Cerebellar cortex (tissue), 1 donor: ENCODE measurements around the gene MIS18A.
"Not testable (repeated sequence)": the region's sequence is repeated elsewhere in the genome, so short reads cannot be mapped to it uniquely, and the experiment has no call there.

Experiments used
- DNase-seq: peaks from one replicate; pipeline ENCODE4 v3.0.0-alpha.2; 2015; ENCODE audit warnings: low spot score

MIS18A gene, protein sequence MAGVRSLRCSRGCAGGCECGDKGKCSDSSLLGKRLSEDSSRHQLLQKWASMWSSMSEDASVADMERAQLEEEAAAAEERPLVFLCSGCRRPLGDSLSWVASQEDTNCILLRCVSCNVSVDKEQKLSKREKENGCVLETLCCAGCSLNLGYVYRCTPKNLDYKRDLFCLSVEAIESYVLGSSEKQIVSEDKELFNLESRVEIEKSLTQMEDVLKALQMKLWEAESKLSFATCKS

DNA sequence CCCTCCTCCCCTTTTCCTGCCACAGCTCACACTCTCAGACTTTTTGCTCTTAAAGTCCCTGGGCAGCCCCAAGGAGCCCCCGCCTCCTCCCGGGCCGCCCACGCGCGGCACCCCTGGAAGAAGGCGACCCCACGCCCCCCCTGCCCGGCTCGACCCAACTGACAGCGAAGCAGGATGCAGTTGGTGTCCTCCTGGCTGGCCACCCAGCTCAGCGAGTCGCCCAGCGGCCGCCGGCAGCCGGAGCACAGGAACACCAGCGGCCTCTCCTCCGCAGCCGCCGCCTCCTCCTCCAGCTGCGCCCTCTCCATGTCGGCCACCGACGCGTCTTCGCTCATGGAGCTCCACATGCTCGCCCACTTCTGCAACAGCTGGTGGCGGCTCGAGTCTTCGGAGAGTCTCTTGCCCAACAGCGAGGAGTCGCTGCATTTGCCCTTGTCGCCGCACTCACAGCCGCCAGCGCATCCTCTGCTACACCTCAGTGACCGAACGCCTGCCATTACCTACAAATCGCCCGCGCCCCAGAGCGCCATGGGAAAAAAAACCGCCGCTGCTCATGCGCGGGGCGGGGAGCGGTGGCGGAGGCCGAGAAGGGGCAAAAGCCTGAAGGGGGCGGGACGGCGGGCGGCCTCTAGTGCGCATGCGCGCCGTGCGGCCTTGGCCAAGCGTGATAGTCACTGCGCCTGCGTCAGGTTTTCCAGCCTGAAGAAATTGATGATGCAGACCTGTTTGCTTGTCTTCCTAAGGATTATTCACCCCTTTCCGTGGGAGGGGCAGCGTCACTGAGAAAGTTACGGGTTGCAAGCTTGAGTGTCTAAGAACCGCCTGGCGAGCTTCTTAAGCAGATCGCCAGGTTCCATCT, at the start of gene MIS18A:
Gene MIS18A (minus strand): TSS at position 532 of the 859 bp plus-strand sequence. CDS start 35 bp downstream, at position 497.
- peak; percentile 93 for DNase-seq

DNA sequence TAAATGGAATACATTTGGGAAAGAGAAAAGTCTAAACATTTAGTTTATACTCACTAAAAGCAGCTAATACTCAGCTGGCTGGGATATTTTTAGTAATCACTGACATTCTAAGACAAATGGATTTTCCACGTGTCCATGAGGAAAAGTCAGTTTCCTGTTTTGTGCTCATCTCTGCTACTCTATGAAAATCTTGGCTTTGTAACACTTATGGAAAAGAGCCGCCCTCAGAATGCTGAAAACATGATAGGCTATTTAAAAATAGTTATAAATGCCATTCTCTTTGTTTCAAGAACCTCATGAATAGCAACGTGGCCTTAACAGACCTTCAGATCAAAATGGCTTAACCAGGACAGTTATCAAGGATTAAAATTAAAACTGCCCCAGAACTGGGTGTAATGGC, 49.7 kb upstream of the MIS18A start:
- no peak for DNase-seq

DNA sequence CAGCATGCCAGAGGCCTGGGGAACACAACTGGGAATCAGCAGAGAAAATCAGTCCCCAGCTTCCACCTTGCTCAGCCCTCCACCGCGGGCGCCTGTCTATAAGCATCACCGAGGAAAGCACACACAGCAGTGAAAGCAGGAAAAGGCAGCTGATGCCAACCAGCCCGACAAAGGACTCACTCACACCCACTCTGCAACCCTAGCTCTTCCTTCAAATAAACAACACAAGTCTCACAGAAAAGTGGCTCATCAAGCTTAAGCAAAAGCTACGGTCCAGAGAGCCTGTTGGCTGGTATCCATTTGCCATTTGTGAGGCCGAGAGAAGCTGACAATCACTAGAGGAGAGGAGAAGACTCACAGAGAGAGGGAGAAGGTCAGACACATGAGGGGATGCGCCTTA, 46.9 kb upstream of the MIS18A start:
- no peak for DNase-seq

DNA sequence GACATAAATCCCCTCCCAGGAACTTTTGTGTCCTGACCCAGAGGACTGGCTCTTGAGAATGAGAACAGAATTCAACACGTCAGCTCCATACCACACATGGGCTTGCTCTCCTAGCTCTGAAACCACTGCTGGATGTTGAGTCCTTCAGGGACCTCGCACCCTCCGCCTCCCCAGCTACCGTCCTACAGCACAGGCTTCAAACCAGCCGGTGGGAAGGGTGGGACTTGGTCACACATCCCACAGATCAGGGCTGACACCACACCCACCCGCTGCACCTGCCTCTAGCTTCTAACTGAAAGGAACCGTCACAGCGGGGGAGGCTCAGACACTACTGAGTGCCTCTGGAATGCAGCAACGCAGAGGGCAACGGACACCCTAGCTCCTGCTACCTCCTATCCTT, 43.8 kb upstream of the MIS18A start:
- DNase-seq = no peak

DNA sequence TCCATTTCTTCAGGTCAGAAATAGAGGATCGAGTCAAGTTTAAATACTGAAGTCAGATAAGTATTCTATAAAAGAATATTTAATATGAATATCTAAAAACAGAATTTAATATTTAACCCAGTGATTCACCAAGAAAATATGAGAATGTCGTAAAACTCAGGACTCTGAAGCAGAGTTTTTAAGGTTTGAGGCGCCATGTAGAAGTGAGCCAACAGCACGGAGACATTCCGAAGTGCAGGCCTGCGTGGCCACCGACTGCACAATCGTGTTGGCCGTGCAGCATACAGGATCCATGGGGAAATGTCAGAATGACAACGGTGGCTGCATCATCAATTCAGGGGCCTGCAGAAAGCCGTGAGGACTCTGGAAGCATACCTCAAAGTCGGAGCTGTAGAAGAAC, 43.3 kb upstream of the MIS18A start:
- DNase-seq = no peak

DNA sequence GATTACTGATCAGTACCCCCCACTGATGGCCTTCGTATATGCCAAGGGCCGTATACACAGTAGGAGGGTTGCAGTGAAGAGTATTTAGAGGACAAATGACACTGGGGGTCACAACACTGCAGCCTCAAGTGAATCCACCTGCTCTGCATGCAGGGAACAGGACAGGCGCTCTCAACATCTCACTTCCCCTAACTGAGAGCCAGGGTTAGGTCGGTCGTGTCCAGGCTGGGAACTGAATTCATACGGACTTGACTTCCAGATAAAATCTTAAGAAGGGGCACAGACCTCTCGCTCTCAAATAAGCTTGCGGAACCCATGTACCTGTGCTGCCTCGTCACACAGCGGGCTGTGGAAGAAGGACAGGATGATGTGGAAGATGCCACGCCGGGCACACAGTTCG, 42.6 kb upstream of the MIS18A start:
- no peak for DNase-seq

DNA sequence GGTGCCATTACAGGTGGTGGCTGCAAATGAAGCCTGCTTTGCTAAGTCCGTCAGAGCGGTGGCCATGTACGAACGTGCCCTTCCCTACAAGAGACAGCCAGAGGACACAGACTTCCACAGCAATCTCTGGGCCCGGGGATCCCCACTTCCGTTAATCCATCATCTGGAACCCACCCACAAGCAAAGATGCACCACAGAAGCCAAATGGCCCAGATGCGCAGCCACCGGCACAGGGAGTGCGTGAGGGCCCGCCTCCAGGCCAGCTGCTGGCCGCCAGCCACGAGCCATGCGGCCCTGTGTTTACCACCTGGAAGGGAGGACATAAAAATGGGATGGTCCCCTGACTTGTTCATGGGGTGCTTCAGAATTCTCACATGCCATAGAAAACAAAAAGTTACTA, 41.9 kb upstream of the MIS18A start:
- no peak for DNase-seq

DNA sequence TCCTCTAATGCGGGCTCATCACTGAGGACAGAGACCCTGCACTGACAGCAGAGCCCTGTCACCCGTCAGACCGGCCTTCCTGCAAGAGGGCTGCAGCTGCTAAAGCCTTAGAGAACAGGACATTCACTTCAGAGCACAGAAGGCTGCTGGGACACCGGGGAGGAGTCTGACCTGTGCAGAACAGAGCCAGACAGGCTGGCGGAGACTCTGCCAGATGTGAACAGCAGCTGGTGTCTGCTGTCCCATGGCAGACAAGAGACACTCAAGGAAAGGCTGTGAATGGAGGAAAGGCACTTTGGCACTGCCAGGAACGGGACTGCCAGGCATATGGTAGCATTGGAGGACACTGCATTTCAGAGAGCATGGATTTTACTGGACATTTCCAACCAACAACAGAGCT, 41.2 kb upstream of the MIS18A start:
- no peak for DNase-seq

DNA sequence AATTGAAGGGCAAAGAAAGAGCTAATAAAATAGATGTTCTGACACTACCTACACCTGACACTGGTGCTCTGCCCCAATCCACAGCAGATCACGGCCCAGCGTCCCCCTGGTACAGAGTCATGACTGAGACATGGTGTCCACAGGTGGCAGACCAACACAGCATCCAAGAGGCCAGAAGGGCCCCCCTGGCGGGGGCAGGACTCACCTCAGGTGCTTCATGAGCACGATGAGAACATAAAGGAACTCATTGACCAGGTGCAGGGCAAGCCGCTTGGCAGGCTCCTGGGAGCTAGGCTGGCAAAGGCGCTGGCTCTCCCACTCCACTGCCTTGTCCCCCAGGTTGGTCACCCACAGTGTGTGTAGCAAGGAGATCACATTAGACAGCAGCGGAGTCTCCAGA, 40.2 kb upstream of the MIS18A start:
- DNase-seq = no peak

DNA sequence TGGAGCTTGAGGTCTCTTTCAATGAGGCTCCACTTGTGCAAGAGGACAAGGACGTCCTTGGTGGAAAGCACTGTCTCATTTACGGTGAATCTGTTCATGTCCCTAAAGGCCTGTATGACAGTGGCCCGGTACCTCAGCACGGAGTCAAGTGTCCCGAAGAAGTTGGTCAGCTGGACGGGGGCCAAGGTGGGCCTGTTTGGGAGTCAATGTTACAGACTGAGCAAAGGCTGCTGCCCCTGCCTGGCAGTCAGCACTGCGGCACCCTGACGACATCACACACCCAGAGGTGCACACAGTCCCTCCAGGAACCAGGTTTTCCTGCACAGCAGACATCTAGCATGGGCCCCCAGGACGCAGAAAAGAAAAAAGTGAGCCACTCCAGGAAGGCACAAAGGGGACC, 38.9 kb upstream of the MIS18A start:
- DNase-seq = no peak

DNA sequence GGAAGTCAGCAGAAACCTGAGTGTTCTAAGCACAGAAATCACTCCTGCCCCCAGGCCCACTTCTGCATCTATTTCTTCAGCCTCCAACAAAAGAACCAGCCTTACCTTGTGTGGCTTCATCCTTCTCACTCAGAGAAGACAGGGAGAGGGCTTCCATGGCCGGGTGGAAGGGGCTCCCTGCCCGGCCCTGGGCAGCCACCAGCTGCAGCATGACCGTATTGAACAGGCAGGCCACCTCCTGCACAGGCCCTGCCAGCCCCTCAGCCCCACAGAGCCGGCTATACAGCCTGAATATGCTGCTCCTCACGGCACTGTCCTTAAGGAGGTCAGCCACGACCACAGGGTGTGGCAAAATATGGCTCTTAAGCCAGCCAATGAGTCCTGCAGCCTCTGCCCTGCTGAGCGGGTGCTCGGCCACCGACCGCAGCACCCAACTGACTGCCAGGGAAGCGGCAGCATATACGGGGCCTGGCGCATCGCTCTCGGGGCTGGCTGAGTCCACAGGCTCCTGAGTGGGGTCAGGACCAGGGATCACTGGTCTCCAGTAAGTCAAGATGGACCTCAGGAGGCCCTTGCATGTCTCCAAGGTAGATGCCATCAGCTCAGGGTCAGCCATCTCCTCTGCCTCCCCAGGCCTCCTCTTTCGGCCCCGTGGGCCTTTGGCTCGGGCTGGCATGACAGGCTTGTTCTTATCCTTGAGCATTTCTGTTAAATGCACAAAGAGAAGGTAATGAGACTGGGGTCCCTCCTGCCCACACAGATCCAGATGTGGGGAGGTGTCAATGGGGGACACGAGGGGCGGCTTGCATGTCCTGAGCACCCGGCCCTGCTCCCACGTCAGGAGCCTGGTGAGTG, 37.7 kb upstream of the MIS18A start:
- DNase-seq = no peak

DNA sequence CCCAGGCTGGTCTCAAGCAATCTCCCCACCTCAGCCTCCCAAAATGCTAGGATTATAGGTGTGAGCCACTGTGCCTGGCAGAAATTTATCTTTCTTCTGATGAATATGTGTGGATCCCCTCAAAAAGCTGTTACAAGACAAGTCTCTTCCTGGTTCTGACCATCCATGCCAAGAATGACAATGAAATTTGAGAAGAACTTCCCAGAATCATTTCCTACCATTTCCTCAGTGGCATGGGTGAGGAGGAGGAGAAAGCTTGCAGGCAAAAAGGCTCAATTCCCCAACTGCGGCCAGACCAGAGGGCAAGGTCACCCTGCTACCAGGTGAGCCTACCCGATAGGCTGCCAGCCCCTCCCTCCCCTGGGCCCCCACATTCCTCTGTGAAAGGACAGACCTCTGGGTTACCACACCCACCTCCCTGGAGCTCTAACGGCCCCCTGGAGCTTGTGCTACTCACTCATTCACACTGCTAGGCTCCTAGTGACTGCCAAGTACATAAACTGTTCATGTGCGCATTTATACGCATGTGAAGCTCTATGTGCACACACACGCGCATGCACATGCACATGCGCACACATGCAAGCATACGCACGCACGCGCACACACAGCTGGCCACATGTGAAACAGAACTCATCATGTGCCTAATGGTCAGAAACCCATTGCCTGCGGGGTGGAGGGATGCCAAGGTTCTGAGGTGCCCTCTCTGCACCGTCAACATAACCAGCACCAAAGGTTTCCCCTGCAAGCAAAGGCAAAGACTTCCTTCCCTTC, 36.8 kb upstream of the MIS18A start:
- no peak for DNase-seq

DNA sequence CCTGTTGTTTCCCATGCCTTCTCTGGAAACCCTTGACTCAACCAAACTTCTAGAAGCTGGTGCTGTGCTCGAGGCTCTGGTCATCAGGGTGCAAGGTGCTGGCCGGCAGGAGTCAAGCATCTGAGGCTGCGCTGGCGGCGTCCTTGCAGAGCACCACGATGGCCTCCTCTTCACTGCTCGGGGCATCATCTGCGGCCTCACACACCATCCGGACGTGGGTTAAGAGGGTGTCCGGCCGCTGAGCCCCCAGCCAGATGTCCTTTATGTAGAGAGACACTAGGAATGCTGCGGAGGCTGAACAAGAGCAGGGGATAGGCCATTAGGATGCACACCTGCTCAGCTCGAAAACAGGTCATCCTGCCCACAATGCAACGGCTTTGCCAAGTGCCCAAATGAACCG, 36.0 kb upstream of the MIS18A start:
- DNase-seq = no peak

DNA sequence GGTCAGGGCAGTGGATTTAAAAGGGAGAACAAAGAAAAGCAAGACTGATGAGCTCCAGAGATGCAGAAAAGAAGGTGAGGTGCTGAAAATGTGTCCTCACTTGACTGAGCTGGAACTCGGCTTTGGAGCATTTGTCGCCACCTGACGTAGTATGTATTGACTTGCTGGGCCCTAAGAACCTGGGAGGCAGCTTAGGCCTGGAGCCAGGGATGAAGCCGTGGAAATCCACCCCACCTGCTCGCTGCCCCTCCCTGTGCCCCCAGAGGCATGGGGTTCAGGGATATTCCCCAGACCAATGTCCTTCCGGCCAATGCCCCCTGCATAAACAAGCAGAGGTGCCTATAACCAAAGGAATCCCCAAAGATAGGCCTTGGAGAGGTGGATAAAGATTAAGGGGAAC, 34.1 kb upstream of the MIS18A start:
- DNase-seq = no peak

DNA sequence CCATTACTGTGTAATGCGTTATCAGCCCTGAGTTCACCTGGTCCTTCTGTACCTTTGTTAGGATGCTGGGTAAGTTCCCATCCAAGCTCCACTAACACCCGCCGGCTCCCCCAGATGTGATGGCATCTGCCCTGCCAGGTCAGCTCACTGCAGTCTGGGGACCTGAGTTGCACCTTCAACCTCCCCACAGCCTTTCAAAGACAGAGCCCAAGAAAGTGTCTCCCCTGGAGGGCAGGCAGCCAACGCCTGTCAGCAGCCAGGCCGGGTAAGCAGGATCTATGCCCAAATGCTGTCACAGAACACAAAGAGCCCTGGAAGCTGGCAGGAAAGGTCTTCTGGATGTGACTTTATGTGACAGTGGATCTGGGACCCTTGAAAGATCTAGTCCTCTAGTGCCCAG, 33.5 kb upstream of the MIS18A start:
- no peak for DNase-seq

DNA sequence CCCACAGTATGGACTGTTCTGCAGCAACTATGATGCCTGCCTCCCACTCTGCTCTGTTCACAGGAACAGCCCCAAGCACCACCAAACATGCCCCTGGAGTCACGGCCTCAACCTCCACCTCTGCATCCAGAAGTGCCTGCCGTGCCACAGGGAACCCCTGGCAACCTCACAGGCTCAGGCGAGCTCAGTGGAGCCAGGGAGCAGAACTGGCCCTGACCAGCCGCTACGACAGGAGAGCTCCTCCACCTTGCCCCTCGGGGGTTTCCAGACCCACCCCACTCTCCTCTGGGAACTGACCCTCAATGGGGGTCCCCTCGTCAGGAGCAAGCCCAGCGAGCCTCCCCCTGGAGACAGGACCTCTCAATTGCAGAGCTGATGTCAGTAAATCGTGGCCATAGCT, 32.8 kb upstream of the MIS18A start:
- no peak for DNase-seq

DNA sequence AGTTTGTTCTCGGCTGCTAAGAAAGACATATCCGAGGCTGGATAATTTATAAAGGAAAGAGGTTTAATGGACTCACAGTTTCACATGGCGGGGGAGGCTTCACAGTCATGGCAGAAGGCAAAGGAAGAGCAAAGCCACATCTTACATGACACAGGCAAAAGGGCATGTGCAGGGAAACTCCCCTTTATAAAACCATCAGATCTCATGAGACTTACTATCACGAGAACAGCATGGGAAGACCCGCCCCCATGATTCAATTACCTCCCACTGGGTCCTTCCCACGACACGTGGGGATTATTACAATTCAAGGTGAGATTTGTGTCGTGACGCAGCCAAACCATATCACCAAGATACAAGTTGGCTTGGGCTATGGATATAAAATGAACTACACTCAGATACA, 32.1 kb upstream of the MIS18A start:
- DNase-seq = not testable (repeated sequence)

DNA sequence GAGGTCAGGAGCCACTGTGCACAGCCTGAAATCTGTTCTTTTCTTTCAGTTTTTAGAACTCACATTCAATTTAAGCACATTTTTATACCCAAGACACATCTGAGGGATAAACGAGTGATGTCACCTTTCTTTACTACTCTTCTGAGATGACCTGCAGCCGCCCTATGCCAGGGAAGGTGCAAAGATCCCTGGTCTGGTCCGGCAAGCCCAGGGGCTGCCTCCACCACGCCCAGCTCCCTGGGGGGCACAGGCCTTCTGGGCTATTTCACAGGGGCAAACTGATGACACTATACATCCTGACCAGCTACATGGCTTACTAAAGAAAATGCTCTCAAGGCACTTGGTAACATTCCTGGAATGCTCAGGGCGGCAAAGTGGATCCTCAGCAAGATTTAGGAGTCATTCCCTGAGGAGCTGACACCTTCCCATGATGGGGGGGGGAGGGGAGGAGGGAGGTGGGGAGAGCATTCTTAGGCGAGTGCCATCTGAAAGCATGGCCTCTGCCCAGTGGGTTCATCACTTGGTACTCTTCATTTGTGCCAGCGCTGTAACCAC, 31.1 kb upstream of the MIS18A start:
- no peak for DNase-seq

DNA sequence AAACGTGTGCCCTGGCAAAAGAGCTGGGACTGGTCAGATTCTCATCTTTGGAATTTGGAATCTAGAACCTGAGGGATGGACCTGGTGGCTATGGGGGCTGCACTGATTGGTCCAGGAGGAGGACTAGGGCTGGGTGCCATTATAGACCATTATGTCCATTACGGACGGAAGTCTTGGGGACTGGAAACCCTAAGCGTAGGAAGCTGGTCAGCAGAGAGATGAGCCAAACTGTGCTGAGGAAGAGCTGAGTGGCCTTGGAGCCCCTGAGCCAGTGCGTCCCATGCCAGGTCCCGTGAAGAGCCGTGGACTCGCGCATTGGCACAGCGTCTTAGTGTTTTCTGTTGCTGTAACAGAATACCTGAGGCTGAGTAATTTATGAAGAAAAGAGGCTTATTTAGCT, 29.8 kb upstream of the MIS18A start:
- no peak for DNase-seq

DNA sequence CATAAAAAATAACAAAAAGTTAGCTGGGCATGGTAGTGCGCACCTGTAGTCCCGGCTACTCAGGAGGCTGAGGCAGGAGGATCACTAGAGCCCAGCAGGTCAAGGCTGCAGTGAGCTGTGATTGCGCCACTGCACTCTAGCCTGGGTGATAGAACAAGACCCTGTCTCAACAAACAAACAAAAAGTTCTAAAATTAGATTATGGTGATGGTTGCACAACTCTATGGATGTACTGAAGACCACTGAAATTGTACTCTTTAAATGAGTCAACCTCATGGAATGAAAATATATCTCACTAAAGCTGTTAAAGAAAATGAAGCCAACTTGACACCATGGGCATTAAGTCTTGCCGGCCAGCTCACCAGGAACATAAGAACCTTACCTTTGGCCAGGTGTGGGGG, 28.9 kb upstream of the MIS18A start:
- no peak for DNase-seq

DNA sequence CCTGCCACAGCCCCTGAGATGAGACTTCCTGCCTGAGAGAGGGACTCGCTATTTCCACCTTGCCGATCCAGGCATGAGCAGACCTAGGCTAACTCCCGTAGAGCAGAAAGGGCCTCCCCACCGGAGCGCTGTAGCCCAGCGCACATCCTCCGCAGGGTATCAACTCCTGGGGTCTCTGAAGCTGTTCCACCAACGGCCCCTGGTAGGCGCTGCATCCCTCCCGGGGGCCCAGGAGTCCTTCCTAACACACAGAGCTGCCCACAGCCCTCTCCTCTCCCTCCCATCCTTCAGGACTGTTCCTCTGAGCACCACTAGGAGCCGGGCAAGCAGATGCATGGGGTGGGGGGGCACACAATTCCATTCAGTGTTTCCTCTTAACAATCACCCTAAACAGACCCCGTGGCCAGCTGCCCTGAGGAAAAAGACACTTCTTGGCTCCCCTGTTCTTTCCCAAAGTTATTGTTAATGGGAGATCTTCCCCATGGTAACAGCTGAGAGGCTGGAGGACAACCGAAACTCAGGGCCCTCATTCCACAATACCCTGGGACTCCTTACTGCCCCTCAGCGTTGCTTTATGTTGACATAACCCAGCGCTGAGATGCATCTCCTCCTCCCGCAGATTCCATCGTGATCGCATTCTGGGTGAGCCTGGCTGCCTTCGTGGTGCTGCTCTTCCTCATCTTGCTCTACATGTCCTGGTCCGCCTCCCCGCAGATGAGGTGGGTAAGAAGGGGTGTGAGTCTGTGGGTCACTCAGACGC, 27.4 kb upstream of the MIS18A start:
- DNase-seq = peak; percentile 16
